GM18861 (cell line): ENCODE data around the gene RB1.
"Not testable (repeated sequence)": the region's sequence is repeated elsewhere in the genome, so short reads cannot be mapped to it uniquely, and the experiment has no call there.

Experiments
- ATAC-seq: cut with Tn5 transposase; IDR thresholded peaks from one replicate; pipeline ENCODE4 v1.9.1; 2021; ENCODE audit not compliant: unreplicated experiment

Gene RB1

DNA sequence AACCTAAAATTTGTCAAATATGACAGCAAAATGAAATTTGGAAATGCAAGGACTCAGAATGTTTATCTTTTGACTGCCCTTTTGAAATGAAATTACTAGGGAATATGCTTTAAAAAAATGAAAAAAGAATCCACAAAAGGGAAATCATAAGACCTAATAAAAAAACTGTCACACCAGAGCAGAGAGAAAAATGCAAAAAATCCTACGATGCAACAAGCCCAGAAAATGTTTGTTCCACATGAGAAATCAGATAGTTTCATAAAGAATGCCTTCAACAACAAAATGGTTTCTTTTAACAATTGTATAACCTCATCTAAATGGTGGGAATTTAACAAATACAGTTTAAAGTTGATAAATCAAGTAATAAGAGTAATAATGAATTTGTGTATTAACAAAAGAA is 101.4 kb downstream of the RB1 start:
- ATAC-seq: no peak

DNA sequence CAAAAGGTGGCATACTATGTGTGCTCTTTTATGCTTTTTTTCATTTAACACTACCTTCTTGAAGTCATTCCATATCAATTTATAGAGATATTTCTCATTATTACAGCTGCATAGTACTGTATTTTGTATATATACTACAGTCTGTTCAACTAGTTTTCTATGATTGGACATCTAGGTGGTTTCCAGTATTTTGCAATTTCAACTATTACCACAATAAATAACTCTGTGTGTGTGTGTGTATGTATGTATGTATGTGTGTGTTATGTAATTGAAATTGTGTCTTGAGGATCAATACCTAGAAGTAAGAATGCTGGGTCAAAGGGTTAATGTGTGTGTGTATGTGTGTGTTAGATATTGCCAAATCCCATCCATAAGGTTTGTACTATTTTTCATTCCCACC is 102.3 kb downstream of the RB1 start:
- ATAC-seq: no peak

GRCh38 chr13:48410199-48410598 is 106.6 kb downstream of the RB1 start:
- no peak for ATAC-seq

DNA sequence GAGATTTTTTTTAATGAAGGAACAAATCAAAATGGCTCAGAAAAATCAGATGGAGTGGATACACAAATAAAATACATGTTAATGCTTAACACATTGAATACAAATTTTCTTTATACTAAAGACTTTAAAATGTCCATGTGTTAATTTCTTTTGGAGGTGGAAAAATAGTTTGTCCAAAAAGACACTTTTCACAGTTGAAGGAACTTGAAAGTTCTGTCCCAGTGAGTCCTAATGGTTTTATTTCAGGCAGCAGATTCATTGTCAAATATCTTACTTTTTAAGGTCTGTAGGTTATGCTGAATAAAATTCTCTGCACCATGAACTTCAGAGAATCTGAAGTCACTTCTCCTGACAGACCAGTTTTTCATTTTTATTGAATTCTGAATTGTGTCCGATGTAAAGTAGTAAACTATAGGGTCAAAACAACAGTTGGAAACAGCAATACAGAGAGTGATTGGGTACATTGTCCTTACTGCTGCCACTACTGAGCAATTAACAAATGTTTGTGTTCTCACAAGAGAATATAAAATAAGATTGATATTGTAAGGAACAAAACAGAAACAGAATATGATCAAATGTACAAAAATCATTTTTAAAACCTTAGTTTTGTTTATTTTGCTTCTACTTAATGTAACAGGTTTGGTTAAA is 107.7 kb downstream of the RB1 start:
- ATAC-seq: no peak

- ATAC-seq: no peak
Measured at GRCh38 chr13:48411841-48412531, 108.4 kb downstream of the RB1 start.

DNA sequence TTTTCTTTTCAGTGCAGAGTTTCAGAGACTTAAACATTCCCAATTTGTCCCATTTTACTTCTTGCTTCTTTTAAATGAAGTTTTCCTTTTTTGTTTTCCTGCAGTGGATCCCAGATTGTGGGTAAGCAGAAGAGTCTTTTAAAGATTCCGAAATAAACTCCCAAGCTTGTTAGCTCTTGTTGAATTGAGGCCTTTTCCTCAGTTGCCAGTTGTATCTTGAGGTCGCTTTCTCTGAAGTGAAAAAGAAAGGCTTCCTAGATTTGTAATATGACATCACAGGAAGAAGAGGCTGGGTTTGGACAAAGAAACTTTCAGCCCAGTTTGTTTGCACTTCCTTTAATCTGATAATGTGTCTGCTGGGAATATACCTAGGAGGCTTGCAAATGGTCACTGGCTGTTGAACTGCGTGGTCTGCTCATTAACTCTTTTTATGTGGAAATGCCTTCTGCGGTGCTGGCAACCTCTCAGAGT is 109.4 kb downstream of the RB1 start, which contains the start of gene LPAR6:
TSS of gene LPAR6 (minus strand) at position 233 of the 471 bp plus-strand sequence. CDS start 690 bp downstream, outside the sequence.
- ATAC-seq: no peak

- no peak for ATAC-seq
Measured at GRCh38 chr13:48414501-48414900, 111.0 kb downstream of the RB1 start.

- ATAC-seq: no peak
Measured at GRCh38 chr13:48415516-48415915, 112.0 kb downstream of the RB1 start.

DNA sequence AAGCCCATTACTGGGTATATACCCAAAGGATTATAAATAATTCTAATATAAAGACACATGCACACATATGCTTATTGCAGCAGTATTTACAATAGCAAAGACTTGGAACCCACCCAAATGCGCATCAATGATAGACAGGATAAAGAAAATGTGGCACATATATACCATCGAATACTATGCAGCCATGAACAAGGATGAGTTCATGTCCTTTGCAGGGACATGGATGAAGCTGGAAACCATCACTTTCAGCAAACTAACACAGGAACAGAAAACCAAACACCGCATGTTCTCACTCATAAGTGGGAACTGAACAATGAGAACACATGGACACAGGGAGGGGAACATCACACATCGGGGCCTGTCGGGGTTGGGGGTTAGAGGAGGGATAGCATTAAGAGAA is 118.5 kb downstream of the RB1 start:
- ATAC-seq: not testable (repeated sequence)

DNA sequence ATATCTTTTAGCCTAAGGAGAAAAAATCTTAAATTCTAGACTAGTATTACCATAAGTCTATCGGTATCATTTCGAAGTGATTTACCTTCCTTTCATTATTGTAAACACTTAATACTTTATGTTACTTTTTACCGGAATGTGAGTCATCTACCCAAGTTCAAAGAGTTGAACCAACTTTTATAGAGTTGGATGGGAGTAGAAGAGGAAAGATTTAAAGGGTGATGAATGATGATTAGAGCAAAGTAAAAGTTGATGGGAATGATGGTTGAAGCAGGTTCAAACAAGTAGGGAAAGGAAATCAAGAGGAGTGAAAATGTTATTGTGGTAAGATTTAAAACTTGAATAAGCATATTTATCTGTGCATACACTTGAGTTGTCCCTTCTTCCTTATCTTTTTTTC is 120.7 kb downstream of the RB1 start:
- no peak for ATAC-seq

DNA sequence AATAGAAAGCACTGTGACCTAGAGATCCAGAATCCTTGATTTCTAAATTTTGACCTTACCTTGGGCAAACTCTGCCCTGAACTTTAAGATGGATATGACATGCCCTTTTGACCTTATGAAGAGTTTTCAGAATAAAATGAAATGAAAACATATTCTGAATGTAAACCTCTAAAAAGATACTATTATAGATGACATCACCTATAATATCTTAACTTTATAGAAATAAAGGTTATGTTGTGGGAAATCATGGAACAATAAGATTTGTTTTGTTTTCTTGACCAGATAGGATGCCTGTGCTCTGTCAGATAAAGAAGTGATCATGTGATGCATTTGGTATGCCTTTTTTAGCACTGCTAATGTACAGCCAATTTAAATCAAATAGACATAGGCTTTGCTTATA is 122.5 kb downstream of the RB1 start:
- ATAC-seq: no peak

DNA sequence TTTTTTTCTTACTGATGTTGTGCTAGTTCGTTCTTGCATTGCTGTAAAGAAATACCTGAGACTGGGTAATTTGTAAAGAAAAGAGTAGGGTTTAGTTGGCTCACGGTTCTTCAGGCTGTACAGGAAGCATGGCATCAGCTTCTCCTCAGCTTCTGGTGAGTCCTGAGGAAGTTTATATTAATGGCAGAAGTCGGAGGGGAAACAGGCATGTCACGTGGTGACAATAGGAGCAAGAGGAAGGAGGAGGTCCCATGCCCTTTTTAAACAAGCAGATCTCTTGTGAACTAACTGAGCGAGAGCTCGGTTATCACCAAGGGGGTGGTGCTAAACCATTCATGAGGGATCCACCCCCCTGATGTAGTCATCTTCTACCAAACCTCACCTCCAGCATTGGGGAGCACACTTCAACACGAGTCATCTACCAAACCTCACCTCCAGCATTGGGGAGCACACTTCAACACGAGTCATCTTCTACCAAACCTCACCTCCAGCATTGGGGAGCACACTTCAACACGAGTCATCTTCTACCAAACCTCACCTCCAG is 123.3 kb downstream of the RB1 start:
- ATAC-seq: not testable (repeated sequence)

GRCh38 chr13:48429036-48429435 is 125.5 kb downstream of the RB1 start:
- ATAC-seq: no peak

DNA sequence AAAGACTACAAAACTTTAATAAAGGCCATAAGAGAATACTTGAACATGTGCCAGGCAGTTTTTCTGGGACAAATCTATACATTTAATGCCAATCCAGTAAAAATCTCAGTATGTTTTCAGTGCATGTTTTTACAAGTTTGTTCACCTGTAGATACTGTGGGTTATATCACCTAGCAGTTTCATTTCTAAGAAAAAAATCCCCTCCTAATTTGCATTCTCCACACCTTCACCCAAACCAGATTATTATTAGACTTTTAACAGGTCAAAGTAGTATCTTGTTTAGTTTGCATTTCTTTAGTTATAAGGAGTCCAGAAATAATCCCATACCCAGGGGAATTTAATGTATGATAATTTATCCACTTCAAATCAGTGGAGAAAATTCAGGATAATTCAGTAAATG is 126.3 kb downstream of the RB1 start:
- no peak for ATAC-seq

DNA sequence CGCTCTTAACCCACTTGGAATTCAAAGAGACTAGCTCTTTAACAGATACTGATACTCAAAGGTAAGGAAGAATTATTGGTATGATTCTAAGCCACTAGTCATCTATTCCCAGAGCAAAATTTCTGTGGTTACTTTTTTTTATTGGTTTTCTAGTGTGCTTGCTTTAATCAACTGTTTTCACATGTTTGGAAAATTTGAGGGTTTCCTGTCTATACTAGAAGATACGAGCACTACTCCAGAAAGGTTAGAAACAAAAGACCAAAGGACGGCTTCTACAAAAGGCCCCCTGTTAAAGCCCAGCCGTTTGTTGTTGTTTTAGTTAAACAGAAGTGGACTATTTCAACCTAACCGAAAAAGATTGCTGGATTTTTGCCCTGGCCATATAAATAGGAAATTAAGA is 127.9 kb downstream of the RB1 start:
- ATAC-seq: no peak

DNA sequence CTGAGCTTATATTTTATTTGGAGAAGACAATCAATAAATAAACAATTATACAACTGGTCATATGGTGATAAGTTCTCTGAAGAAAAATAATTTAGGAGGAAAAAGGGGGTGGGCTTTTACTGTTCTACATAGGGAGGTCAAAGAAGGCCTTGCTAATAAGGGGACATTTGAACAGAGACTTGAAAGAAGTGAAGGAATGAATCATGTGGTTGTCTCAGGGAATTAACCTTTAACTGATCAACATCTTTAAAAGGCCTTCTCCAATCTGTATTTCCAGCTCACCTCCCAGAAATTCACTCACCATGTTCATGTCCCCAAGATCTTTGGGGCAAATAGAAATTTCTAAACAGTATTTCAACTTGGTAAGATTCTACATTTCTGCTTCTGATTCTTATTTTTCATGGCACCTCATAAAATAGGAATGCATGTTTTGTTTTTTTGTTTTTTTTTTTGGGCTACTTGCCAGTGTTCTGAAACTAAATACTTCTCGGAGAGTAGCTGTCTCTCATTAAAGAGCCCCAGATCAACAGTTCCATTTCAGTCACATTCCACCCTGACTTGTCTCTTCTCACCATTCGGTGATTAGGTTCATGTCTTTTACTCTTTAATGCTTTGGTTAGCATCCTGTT is 128.6 kb downstream of the RB1 start:
- peak; percentile 47 for ATAC-seq

DNA sequence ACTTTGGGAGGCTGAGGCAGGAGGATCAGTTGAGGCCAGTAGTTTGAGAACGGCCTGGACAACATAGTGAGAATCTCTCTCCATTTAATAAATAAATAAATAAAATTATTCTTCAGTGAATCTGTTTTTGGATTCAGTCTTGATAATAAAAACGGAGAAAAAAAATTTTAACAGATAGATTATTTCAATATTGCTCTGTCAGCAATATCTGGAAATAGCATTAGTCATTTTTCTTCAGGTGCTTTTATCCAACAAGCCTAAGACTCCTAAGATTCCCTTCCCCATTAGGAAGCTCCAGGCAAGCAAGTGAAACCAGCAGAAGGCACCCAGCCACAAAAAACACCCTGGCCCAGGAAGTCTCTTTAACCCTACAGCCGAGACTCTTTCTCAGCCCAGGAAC is 130.6 kb downstream of the RB1 start:
- no peak for ATAC-seq

GRCh38 chr13:48436661-48437288 is 133.2 kb downstream of the RB1 start:
- no peak for ATAC-seq

GRCh38 chr13:48437371-48437770 is 133.8 kb downstream of the RB1 start:
- ATAC-seq: no peak

- no peak for ATAC-seq
Measured at GRCh38 chr13:48443442-48444208, 140.1 kb downstream of the RB1 start.

DNA sequence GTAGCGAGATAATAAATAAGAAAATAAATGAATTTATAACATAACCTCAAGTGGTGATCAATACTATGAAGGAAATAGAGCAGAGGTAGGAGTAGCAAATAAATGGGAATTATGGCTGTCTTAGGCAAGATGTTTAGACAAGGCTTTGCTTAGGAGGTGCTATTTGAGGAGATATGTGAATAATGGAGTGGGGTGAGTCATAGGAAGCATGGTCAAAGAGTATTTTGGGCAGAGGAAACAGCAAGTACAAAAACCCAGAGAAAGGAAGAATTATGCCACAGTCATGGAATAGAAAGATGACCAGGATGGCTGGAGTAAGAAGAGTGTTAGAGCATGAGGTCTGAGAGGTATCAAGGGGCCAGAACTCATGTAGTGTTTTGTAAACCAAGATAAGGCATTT is 142.9 kb downstream of the RB1 start:
- no peak for ATAC-seq
